Measurements from ENCODE around the gene GPR15.

GPR15 gene

GRCh38 chr3:98541695-98542094 is 9.9 kb downstream of the GPR15 start:
- no peak for TF ChIP-seq GABPA (IDR thresholded peaks at IDR 0.05; ENCODE audit: low read depth)
- TF ChIP-seq, protein P1, sequence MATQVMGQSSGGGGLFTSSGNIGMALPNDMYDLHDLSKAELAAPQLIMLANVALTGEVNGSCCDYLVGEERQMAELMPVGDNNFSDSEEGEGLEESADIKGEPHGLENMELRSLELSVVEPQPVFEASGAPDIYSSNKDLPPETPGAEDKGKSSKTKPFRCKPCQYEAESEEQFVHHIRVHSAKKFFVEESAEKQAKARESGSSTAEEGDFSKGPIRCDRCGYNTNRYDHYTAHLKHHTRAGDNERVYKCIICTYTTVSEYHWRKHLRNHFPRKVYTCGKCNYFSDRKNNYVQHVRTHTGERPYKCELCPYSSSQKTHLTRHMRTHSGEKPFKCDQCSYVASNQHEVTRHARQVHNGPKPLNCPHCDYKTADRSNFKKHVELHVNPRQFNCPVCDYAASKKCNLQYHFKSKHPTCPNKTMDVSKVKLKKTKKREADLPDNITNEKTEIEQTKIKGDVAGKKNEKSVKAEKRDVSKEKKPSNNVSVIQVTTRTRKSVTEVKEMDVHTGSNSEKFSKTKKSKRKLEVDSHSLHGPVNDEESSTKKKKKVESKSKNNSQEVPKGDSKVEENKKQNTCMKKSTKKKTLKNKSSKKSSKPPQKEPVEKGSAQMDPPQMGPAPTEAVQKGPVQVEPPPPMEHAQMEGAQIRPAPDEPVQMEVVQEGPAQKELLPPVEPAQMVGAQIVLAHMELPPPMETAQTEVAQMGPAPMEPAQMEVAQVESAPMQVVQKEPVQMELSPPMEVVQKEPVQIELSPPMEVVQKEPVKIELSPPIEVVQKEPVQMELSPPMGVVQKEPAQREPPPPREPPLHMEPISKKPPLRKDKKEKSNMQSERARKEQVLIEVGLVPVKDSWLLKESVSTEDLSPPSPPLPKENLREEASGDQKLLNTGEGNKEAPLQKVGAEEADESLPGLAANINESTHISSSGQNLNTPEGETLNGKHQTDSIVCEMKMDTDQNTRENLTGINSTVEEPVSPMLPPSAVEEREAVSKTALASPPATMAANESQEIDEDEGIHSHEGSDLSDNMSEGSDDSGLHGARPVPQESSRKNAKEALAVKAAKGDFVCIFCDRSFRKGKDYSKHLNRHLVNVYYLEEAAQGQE (IDR thresholded peaks at IDR 0.05; ENCODE audit: insufficient replicate concordance, low read depth): no peak
- no peak for TF ChIP-seq SPI1 (IDR thresholded peaks at IDR 0.05; ENCODE audit: borderline replicate concordance, low read depth)
- TF ChIP-seq CTCF (IDR thresholded peaks at IDR 0.05; ENCODE audit: insufficient read depth, low read length): no peak
- TF ChIP-seq POLR2AphosphoS5 (IDR thresholded peaks at IDR 0.05; ENCODE audit: low read depth): no peak
- H3K27me3 ChIP-seq (ENCODE audit: insufficient read depth, poor library complexity, severe bottlenecking): no peaks in the 10 kb centered on the region
- H3K4me3 ChIP-seq (replicated peaks; ENCODE audit: insufficient read depth, low read length): no peak overlapping the region
- DNase-seq (ENCODE audit: low read depth in 1 of 2, low spot score in 1 of 2): no peak
- no peak overlapping the region for H3K27ac ChIP-seq (replicated peaks)

DNA sequence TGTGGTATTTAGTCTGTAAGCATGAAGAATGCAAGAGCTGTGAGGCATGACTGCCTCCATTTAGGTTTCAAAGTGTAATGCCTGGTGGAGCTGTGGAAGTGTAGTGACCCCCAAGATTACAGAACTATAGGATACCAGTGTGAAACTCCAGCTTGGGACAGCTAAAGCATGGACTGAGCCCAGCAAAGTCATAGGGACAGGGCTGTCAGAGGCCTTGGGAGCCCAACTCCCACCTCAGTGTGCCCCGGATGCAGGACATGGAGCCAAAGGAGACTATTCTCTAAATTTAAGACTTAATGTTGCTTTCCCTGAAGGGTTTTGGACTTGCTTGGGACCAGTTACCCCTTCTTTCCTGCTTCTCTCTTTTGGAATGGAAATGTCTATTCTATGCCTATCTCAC is 10.8 kb downstream of the GPR15 start:
- H3K27me3 ChIP-seq (ENCODE audit: insufficient read depth, poor library complexity, severe bottlenecking): no peaks in the 10 kb centered on the region
- H3K27ac ChIP-seq (replicated peaks): no peak overlapping the region
- DNase-seq (ENCODE audit: low read depth in 1 of 2, low spot score in 1 of 2): no peak
- TF ChIP-seq, protein P1 (IDR thresholded peaks at IDR 0.05; ENCODE audit: insufficient replicate concordance, low read depth): no peak
- H3K4me3 ChIP-seq (replicated peaks; ENCODE audit: insufficient read depth, low read length): no peak overlapping the region

DNA sequence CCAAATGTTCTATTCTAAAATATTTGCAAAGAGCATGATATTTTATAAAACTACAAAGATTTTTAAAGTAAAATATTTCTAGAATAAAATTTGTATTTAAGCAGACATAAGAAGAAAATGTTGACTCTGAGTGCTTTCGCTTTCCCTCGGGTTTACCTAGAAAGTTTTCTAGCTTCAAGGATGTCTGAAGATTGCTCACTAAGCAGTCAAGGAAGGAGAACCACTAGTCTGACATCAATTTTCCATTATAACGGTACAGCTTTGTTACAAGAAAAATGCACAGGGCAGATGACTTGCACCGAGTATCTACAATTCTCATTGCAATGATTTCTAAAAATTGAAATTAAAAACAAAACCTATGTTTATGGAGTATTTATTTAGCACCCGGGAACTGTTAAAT is 14.2 kb downstream of the GPR15 start:
- Histone ChIP-seq H3K27ac (replicated peaks) (no peak overlapping the region), H3K4me3 (replicated peaks; ENCODE audit: insufficient read depth, low read length) (no peak overlapping the region)
- TF ChIP-seq SPI1 (IDR thresholded peaks at IDR 0.05; ENCODE audit: borderline replicate concordance, low read depth) (no peak), GABPA (IDR thresholded peaks at IDR 0.05; ENCODE audit: low read depth) (no peak), POLR2AphosphoS5 (IDR thresholded peaks at IDR 0.05; ENCODE audit: low read depth) (no peak), CTCF (IDR thresholded peaks at IDR 0.05; ENCODE audit: insufficient read depth, low read length) (no peak)
- TF ChIP-seq, protein P1 (IDR thresholded peaks at IDR 0.05; ENCODE audit: insufficient replicate concordance, low read depth): no peak

GRCh38 chr3:98548544-98548943 is 16.8 kb downstream of the GPR15 start:
- no peak for DNase-seq (ENCODE audit: low read depth in 1 of 2, low spot score in 1 of 2)
- Histone ChIP-seq H3K4me3 (replicated peaks; ENCODE audit: insufficient read depth, low read length) (no peak overlapping the region), H3K27ac (replicated peaks) (no peak overlapping the region), H3K27me3 (ENCODE audit: insufficient read depth, poor library complexity, severe bottlenecking) (no peaks in the 10 kb centered on the region)
- TF ChIP-seq, protein P1 (IDR thresholded peaks at IDR 0.05; ENCODE audit: insufficient replicate concordance, low read depth): no peak
- TF ChIP-seq SPI1 (IDR thresholded peaks at IDR 0.05; ENCODE audit: borderline replicate concordance, low read depth) (no peak), GABPA (IDR thresholded peaks at IDR 0.05; ENCODE audit: low read depth) (no peak), CTCF (IDR thresholded peaks at IDR 0.05; ENCODE audit: insufficient read depth, low read length) (no peak), POLR2AphosphoS5 (IDR thresholded peaks at IDR 0.05; ENCODE audit: low read depth) (no peak)

More for the DNA sequence above, 14.2 kb downstream of the GPR15 start:
- H3K27me3 ChIP-seq (ENCODE audit: insufficient read depth, poor library complexity, severe bottlenecking): no peaks in the 10 kb centered on the region
- no peak for DNase-seq (ENCODE audit: low read depth in 1 of 2, low spot score in 1 of 2)

Data from HL-60 (cell line).